HG03175 (cell line): Measurements from ENCODE around the gene ORC5.
"Not testable (repeated sequence)": the region's sequence is repeated elsewhere in the genome, so short reads cannot be mapped to it uniquely, and the experiment has no call there.

Source experiments
- ATAC-seq: cut with Tn5 transposase; IDR thresholded peaks from one replicate; pipeline ENCODE4 v1.9.1; 2021; ENCODE audit warnings: mild to moderate bottlenecking, moderate library complexity; ENCODE audit not compliant: unreplicated experiment

The ORC5 gene

GRCh38 chr7:104192434-104192833 lies 15.4 kb downstream of the ORC5 start:
- ATAC-seq = no peak

GRCh38 chr7:104185346-104185745 lies 22.5 kb downstream of the ORC5 start:
- ATAC-seq = no peak

- no peak for ATAC-seq
These were observed 28.6 kb downstream of the ORC5 start for GRCh38 chr7:104179178-104179577.

DNA sequence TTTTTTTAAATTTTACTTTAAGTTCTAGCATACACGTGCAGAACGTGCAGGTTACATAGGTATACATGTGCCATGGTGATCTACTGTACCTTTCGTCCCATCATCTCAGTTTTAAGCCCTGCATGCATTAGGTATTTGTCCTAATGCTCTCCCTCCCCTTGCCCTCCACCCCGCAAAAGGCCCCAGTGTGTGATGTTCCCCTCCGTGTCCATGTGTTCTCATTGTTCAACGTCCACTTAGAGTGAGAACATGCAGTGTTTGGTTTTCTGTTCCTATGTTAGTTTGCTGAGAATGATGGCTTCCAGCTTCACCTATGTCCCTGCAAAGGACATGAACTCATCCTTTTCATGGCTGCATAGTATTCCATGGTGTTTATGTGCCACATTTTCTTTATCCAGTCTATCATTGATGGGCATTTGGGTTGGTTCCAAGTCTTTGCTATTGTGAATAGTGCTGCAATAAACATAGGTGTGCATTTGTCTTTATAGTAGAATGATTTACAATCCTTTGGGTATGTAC lies 30.2 kb downstream of the ORC5 start:
- not testable (repeated sequence) for ATAC-seq

- ATAC-seq = no peak
These were observed 31.5 kb downstream of the ORC5 start for GRCh38 chr7:104176332-104176731.

DNA sequence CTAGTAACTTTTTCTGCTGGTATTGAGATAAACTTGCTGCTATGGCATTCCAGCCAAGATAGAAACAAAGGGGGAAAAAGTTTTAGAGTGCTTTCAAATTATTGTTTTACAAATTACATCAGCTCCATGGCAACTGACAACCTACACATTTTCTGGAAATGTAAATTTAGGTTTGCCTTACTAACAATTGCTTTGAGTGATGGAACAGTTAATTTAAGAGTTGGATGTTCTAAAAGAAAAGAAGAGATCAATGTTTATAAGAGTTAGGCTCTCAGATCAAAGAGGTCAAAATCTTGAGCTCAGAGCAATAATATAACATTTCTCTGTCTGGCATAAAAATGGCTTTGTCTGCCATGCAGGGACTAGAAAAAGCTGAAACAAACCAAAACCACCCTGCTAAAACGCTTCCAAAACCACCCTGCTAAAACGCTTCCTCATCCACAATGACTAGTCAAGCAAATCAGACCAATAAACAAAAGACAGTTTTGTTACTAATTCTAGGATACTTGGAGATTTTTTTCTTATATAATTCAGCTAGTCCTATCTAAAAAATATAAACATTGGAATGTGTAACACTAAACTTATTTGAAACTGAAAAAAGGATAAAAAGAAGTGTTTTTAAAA lies 32.3 kb downstream of the ORC5 start:
- ATAC-seq = no peak

DNA sequence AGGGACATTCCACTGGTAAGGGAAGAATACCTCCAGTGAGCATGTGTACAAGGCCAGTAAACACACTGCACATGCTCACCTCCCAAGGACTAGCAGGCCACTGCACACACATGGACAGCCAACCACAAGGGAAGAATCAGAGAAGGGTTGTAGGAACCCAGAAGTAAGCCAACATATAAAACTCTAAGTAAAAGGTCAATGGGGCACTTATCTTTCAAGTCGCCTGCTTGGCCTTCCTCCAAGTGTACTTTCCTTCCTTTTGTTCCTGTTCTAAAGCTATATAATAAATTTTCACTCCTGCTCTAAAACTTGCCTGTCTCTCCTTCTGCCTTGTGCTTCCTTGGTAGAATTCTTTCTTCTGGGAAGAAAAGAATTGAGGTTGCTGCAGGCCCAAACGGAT lies 33.0 kb downstream of the ORC5 start:
- ATAC-seq = no peak

- ATAC-seq = no peak
These were observed 45.7 kb downstream of the ORC5 start for GRCh38 chr7:104162081-104162480.

GRCh38 chr7:104161244-104161643 lies 46.6 kb downstream of the ORC5 start:
- no peak for ATAC-seq

GRCh38 chr7:104160375-104160774 lies 47.4 kb downstream of the ORC5 start:
- no peak for ATAC-seq

DNA sequence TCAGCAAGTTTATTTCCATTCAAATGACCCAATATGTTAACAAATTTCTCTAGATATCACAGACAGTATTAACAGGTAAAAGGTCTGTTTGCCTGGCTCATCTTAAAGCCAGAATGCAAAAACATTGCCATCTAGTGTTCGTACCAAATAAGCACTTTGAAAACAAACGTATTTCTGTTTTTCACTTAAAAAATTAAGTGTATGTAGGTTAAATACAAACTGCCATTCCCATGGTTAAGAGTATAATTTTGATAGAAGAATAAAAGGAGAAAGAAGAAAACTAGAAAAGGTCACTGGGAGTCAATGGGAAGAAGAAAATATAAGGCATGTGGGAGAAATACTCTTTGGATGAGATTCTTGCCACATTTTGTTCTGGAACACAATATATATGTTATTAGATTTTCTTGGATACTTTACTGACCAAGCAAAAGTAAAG lies 51.0 kb downstream of the ORC5 start:
- ATAC-seq = no peak

- no peak for ATAC-seq
These were observed 54.5 kb downstream of the ORC5 start for GRCh38 chr7:104153287-104153686.

DNA sequence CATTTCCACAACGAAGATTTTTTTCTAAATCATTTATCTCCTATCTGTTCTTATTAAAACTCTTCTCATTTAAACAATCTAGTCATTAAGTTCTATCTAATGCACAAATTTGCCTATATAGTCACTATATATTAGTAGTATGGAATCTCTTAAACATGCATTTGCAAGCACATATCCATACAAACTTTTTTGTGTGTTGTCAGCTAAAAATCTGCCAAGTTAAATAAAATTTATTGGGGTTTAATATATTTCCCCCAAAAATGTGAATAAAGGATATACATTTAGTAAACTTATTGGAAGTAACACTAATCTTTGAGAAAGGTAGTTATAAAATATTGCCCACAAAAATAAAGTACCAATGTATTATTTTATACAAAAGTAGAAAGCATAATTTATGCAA lies 55.3 kb downstream of the ORC5 start:
- ATAC-seq = no peak

GRCh38 chr7:104150470-104150869 lies 57.3 kb downstream of the ORC5 start:
- no peak for ATAC-seq

DNA sequence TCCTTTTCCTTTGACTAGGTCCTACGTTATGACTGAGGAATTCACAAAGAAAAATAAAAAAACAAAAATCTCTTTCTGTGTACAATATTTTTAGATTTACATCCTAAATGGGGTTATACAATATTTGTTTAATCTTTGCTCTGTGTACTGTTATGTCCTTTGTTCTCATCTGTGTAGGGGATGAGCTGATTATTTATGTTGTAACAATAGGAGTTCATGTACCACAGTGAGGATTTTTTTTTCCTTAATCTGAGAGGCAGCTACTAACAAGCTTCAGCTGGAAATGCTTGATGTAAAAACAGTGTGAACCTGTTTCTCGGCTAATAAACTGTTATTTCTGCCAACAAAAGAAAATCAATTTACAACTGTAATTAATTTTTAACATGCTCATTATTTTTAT lies 58.0 kb downstream of the ORC5 start:
- no peak for ATAC-seq

DNA sequence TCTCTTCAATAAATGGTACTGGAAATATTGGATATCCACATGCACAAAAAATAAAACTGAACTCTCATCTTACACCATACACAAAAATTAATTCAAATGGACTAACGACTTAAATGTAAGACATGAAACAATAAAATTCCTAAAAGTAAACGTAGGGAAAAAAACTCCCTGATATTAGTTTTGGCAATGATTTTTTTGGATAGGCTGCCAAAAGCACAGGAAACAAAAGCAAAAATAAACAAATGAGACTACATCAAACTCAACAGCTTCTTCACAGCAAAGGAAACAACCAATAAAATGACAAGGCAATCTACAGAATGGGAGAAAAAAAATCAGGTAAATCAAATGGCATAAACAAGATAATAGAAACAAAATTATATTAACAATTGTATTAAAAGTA lies 65.7 kb downstream of the ORC5 start:
- ATAC-seq = no peak

DNA sequence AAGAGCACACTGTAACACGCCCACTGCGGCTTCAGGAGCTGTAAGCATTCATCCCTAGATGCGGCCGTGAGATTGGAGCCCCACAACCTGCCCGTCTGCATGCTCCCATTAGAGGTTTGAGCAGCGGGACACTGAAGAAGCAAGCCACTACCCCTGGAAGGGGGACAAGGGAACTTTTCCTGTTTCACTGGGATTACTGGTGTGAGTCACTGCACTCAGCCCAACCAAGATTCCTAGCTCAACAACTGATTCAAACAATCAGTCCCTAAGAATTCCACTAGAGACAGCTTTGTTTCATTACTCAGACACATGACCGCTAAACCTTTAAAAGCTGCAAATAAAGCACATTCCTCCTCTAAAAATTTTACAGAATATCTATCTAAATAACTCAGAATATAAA lies 69.8 kb downstream of the ORC5 start:
- no peak for ATAC-seq

- no peak for ATAC-seq
These were observed 70.3 kb downstream of the ORC5 start for GRCh38 chr7:104137511-104137910.

DNA sequence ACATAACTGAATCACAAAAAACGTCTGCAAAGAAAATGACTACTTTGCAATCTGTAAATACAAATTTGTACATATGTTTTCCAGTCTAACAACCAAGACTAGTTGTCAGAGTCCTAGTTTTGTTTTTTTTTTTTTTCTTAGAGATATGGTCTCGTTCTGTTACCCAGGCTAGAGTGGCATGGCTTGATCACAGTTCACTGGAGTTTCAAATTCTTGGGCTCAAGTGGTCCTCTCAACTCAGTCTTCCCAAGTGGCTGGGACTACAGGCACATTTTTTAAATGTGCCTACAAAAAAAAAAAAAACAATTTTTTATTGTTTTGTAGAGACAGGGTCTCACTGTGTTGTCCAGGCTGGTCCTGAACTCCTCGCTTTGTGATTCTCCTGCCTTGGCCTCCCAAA lies 70.8 kb downstream of the ORC5 start:
- ATAC-seq = no peak

- no peak for ATAC-seq
These were observed 71.3 kb downstream of the ORC5 start for GRCh38 chr7:104136561-104136960.

DNA sequence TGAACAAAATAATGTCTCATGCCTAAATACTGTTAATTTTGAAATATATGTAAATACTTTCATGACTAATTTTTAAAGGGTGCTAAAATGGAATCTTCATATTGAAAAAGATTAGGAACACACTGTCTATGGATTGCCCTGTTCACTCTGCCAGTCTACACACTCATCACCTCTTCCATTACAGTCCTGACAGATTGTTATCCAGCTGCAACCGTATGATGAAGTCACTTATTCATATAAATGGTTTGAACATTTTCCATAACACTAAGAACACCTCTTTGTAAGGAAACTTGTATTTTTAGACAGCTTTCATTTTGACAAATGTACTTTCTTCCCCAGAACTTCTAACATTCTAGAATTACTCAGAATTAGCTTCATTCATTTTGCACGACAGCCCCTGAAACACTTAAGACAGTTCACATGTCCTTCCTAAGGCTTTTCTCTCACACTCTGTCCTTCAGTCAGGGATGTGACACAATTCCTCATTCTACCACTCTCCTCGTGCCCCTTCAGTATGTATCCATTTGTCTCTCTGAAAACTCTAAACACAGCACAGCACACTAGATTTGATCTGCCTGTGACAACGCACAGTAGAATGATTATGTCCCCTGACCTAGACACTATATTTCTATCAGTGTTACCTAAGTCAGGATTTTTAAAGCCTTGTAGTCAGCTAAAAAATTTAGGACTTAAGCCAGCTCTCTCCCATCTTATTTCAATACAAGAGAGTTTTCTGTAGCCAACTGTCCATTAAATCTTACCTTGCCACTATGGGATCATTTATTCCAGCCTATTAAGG lies 71.9 kb downstream of the ORC5 start:
- ATAC-seq = no peak

- ATAC-seq = no peak
These were observed 74.6 kb downstream of the ORC5 start for GRCh38 chr7:104133238-104133637.
